GM21360 (cell line): ENCODE measurements around the gene CCDC192.
A peak's percentile ranks its signal among the peaks of the same experiment; 100 is the strongest.

Experiments used
- ATAC-seq: cut with Tn5 transposase; IDR thresholded peaks from one replicate; pipeline ENCODE4 v1.9.1; 2021; ENCODE audit warnings: mild to moderate bottlenecking, moderate library complexity; ENCODE audit not compliant: unreplicated experiment

The CCDC192 gene

GRCh38 chr5:127943061-127943371 is 239.8 kb downstream of the CCDC192 start:
- ATAC-seq, result peak; percentile 58

GRCh38 chr5:127944125-127944524 is 240.9 kb downstream of the CCDC192 start:
- ATAC-seq, result no peak

- no peak for ATAC-seq
These were observed 244.8 kb downstream of the CCDC192 start for GRCh38 chr5:127947941-127948340.

- ATAC-seq, result no peak
These were observed 247.7 kb downstream of the CCDC192 start for GRCh38 chr5:127950707-127951391.

GRCh38 chr5:127951791-127952190 is 248.6 kb downstream of the CCDC192 start:
- ATAC-seq, result no peak

- no peak for ATAC-seq
These were observed 254.0 kb downstream of the CCDC192 start for GRCh38 chr5:127957183-127957582.

- ATAC-seq, result no peak
These were observed 254.6 kb downstream of the CCDC192 start for GRCh38 chr5:127957701-127958239.

- no peak for ATAC-seq
These were observed 255.3 kb downstream of the CCDC192 start for GRCh38 chr5:127958421-127959011.

- no peak for ATAC-seq
These were observed 256.1 kb downstream of the CCDC192 start for GRCh38 chr5:127959152-127959764.

GRCh38 chr5:127960270-127960691 is 257.1 kb downstream of the CCDC192 start:
- no peak for ATAC-seq

- ATAC-seq, result no peak
These were observed 258.0 kb downstream of the CCDC192 start for GRCh38 chr5:127961006-127961762.

GRCh38 chr5:127961763-127962145 is 258.6 kb downstream of the CCDC192 start:
- no peak for ATAC-seq

GRCh38 chr5:127962491-127962890 is 259.3 kb downstream of the CCDC192 start:
- ATAC-seq, result no peak

GRCh38 chr5:127963233-127963632 is 260.0 kb downstream of the CCDC192 start:
- no peak for ATAC-seq

GRCh38 chr5:127963931-127964330 is 260.7 kb downstream of the CCDC192 start:
- ATAC-seq, result no peak

GRCh38 chr5:127967323-127967982 is 264.3 kb downstream of the CCDC192 start:
- ATAC-seq, result no peak

GRCh38 chr5:127967983-127968592 is 264.9 kb downstream of the CCDC192 start:
- no peak for ATAC-seq

GRCh38 chr5:127969002-127969401 is 265.8 kb downstream of the CCDC192 start:
- no peak for ATAC-seq

GRCh38 chr5:127969651-127970050 is 266.5 kb downstream of the CCDC192 start:
- ATAC-seq, result no peak

- no peak for ATAC-seq
These were observed 266.9 kb downstream of the CCDC192 start for GRCh38 chr5:127970081-127970480.
